ENCODE measurements around the gene DNAJB6. TPM values are rescaled to one million over a fixed set of nuclear protein-coding genes. Genes with fewer than 3 reads are reported as not detected.

DNAJB6 gene
- total RNA-seq, 1 experiment from 2014 or later, result 82.5 TPM

DNA sequence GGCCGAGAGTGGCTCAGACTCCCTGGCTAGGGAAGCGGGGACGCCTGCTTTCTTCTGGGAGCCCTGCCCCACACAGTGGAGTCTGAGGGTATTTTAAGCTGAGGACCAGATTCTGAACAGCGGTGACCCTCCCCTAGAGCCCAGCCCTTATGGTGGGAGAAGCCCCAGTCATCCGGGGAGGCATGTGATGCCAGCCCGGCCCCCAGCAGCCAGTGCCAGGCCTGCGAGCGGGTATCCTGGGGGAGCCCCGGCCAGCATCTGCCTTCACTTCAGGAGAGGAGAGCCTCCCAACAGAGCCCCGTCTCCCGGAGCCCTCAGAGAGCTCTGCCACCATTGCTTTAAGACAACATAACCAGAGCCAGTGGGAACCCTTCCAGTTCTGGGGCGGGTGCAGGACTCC, 41.5 kb upstream of the DNAJB6 start:
- H3K36me3 ChIP-seq (ENCODE audit: control insufficient read depth in 1 of 2, insufficient read depth in 2 of 2, low read length in 2 of 2), result no peaks in the 10 kb centered on the region
- POLR2A ChIA-PET, result no interaction called here
- H3K27ac ChIP-seq (ENCODE audit: low read depth, low read length), result no peak overlapping the region
- RAD21 ChIA-PET (ENCODE audit: low non-redundant PET in 1 of 2, low total read pairs in 2 of 2, uncharacterized antibody in 2 of 2, unreplicated experiment in 2 of 2), result no interaction called here
- CTCF ChIA-PET, result no interaction called here
- no peaks in the 10 kb centered on the region for H3K79me2 ChIP-seq (ENCODE audit: insufficient read depth, low read length)
- TF ChIP-seq FOSL1 (IDR thresholded peaks at IDR 0.05; ENCODE audit: low read depth), result no peak
- no peak for TF ChIP-seq EGR1 (IDR thresholded peaks at IDR 0.05; ENCODE audit: low read depth)
- no peak for TF ChIP-seq ATF3 (IDR thresholded peaks at IDR 0.05)
- no peak for TF ChIP-seq SIN3A (IDR thresholded peaks at IDR 0.05; ENCODE audit: low read depth)
- no peak for TF ChIP-seq ZBTB33 (IDR thresholded peaks at IDR 0.05; ENCODE audit: extremely low read depth, insufficient replicate concordance, low read length)
- TF ChIP-seq SRF (IDR thresholded peaks at IDR 0.05; ENCODE audit: low read depth), result no peak
- no peak for TF ChIP-seq ZNF274 (IDR thresholded peaks at IDR 0.05; ENCODE audit: low read depth, low read length)
- no peak for TF ChIP-seq RAD21 (IDR thresholded peaks at IDR 0.05; ENCODE audit: low read depth)
- TF ChIP-seq SP1 (IDR thresholded peaks at IDR 0.05; ENCODE audit: low read depth), result no peak
- TF ChIP-seq, protein P1, sequence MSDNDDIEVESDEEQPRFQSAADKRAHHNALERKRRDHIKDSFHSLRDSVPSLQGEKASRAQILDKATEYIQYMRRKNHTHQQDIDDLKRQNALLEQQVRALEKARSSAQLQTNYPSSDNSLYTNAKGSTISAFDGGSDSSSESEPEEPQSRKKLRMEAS (IDR thresholded peaks at IDR 0.05), result no peak
- no peak for TF ChIP-seq CBX3 (IDR thresholded peaks at IDR 0.05; ENCODE audit: low read depth)
- TF ChIP-seq ELF1 (IDR thresholded peaks at IDR 0.05; ENCODE audit: borderline replicate concordance, low read depth), result no peak
- TF ChIP-seq JUND (IDR thresholded peaks at IDR 0.05), result no peak
- no peak for TF ChIP-seq POLR2A (IDR thresholded peaks at IDR 0.05; ENCODE audit: borderline replicate concordance, extremely low read depth, insufficient read depth, insufficient read length)
- TF ChIP-seq CEBPB (IDR thresholded peaks at IDR 0.05; ENCODE audit: low read depth), result no peak
- TF ChIP-seq POLR2AphosphoS5 (IDR thresholded peaks at IDR 0.05; ENCODE audit: low read depth, low read length), result no peak
- TF ChIP-seq REST (IDR thresholded peaks at IDR 0.05; ENCODE audit: low read depth), result no peak
- BruUV-seq (replicated peaks), result no TSS peak
- H2AFZ ChIP-seq (ENCODE audit: low read depth, low read length, poor library complexity, severe bottlenecking), result no peak overlapping the region
- H3K27me3 ChIP-seq (ENCODE audit: insufficient read depth, low read length), result no peaks in the 10 kb centered on the region
- H3K9me3 ChIP-seq (ENCODE audit: control insufficient read depth in 1 of 2, insufficient read depth in 1 of 2, low read depth in 1 of 2, low read length in 2 of 2), result no peaks in the 10 kb centered on the region
- intact Hi-C loops (cut with micrococcal nuclease), result no loop called here
- H3K4me2 ChIP-seq (ENCODE audit: low read length), result no peak overlapping the region
- H4K20me1 ChIP-seq (ENCODE audit: insufficient read depth), result no peaks in the 10 kb centered on the region
- no peak overlapping the region for H3K9ac ChIP-seq (ENCODE audit: low read length)
- peaks cover 20 to 41% of the 10 kb centered on the region in 2 experiments for H3K4me1 ChIP-seq (ENCODE audit: control insufficient read depth in 1 of 2, insufficient read depth in 2 of 2, low read length in 2 of 2)
- DNase-seq (ENCODE audit: low read depth, low spot score) (no peak), ATAC-seq (no peak)
- no peak overlapping the region for H3K4me3 ChIP-seq (replicated peaks in 1 of 2; ENCODE audit: low read depth in 1 of 2, low read length in 2 of 2)
- H3K9me2 ChIP-seq (ENCODE audit: insufficient read depth), result no peaks in the 10 kb centered on the region
